Measurements from ENCODE around the gene CST9.

DNA sequence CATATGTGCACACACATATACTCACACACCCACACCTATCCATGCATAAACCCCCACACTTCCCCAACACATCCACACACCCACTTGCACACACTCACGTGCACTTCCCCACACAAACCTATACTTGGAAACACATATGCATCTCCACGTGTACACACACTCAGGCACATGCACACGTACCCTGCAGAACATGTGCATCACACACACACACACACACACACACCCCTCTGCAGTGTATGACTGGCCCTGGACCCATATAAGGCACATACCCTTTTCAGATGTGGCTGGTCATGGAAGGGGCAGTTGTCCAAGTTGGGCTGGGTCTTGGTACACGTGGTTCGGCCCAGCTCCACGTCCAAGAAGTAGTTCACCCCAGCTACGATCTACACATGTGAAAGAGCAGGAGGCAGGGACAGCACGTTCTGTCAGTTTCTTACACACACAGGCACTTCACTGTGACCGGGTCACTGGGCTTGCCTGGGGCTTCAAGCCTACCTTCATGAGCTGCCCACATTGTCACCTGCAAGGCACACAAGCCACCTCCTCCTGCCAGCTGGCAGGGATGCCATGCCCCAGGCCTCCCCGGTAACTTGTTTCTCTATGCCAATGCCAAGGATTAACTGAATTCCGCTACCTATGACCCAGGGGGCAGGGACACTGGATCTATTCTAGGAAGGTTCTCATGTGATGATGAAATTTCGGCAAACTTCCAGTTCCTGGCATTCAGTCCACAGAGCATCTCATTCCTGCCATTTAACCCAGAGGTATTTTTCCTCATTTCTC is 29.5 kb upstream of the CST9 start:
- TF ChIP-seq CTCF (IDR thresholded peaks at IDR 0.05) (no peak), POLR2A (IDR thresholded peaks at IDR 0.05) (no peak), POLR2AphosphoS5 (IDR thresholded peaks at IDR 0.05) (peak; percentile 73 to 87 (median 85))
